ENCODE results near the gene CLRN1. TPM values are rescaled to one million over a fixed set of nuclear protein-coding genes. Genes with fewer than 3 reads are reported as not detected.

Gene CLRN1
- total and polyA plus RNA-seq, 2 experiments from 2014 or later = not detected

GRCh38 chr3:150901793-150902192 is 70.7 kb downstream of the CLRN1 start:
- no peaks in the 10 kb centered on the region for H3K27me3 ChIP-seq
- TF ChIP-seq EZH2 (IDR thresholded peaks at IDR 0.05; ENCODE audit: borderline replicate concordance) (no peak), EZH2phosphoT487 (IDR thresholded peaks at IDR 0.05; ENCODE audit: low read depth, severe bottlenecking, unreplicated experiment) (no peak), CTCF (IDR thresholded peaks at IDR 0.05; ENCODE audit: poor library complexity) (no peak)
- no peak overlapping the region for H3K27ac ChIP-seq
- no peaks in the 10 kb centered on the region for H3K9me3 ChIP-seq (ENCODE audit: low read depth)
- no peak for DNase-seq (ENCODE audit: low spot score)
- no peaks in the 10 kb centered on the region for H3K9me2 ChIP-seq (replicated peaks; ENCODE audit: insufficient read depth)
- no peaks in the 10 kb centered on the region for H3K79me2 ChIP-seq
- no peak overlapping the region for H2AFZ ChIP-seq
- H3K4me1 ChIP-seq (ENCODE audit: insufficient read depth) = no peaks in the 10 kb centered on the region
- H3K4me2 ChIP-seq = no peak overlapping the region
- no peaks in the 10 kb centered on the region for H4K20me1 ChIP-seq (ENCODE audit: insufficient read depth, poor library complexity, severe bottlenecking)
- H3K4me3 ChIP-seq = no peak overlapping the region
- 92% methylated on average over 10 of the region's 10 CpGs for whole genome bisulfite sequencing (ENCODE audit: low lambda C conversion rate, missing lambda C conversion rate)
- H3K36me3 ChIP-seq (replicated peaks; ENCODE audit: insufficient read depth, low read depth) = no peaks in the 10 kb centered on the region

GRCh38 chr3:150899141-150899540 is 73.4 kb downstream of the CLRN1 start:
- no peak overlapping the region for H2AFZ ChIP-seq
- WGBS (ENCODE audit: low lambda C conversion rate, missing lambda C conversion rate) = 94% methylated on average over 2 of the region's 2 CpGs
- H3K9me3 ChIP-seq (ENCODE audit: low read depth) = no peaks in the 10 kb centered on the region
- no peaks in the 10 kb centered on the region for H3K36me3 ChIP-seq (replicated peaks; ENCODE audit: insufficient read depth, low read depth)
- no peaks in the 10 kb centered on the region for H3K9me2 ChIP-seq (replicated peaks; ENCODE audit: insufficient read depth)
- H3K27me3 ChIP-seq = no peaks in the 10 kb centered on the region
- H3K4me2 ChIP-seq = no peak overlapping the region
- no peak overlapping the region for H3K27ac ChIP-seq
- TF ChIP-seq EZH2 (IDR thresholded peaks at IDR 0.05; ENCODE audit: borderline replicate concordance) (no peak), EZH2phosphoT487 (IDR thresholded peaks at IDR 0.05; ENCODE audit: low read depth, severe bottlenecking, unreplicated experiment) (no peak), CTCF (IDR thresholded peaks at IDR 0.05; ENCODE audit: poor library complexity) (no peak)
- H3K79me2 ChIP-seq = no peaks in the 10 kb centered on the region
- no peaks in the 10 kb centered on the region for H4K20me1 ChIP-seq (ENCODE audit: insufficient read depth, poor library complexity, severe bottlenecking)
- no peak for DNase-seq (ENCODE audit: low spot score)
- H3K4me3 ChIP-seq = no peak overlapping the region
- H3K4me1 ChIP-seq (ENCODE audit: insufficient read depth) = no peaks in the 10 kb centered on the region

- no peaks in the 10 kb centered on the region for H3K79me2 ChIP-seq
- no peaks in the 10 kb centered on the region for H4K20me1 ChIP-seq (ENCODE audit: insufficient read depth, poor library complexity, severe bottlenecking)
- no peaks in the 10 kb centered on the region for H3K27me3 ChIP-seq
- H2AFZ ChIP-seq = no peak overlapping the region
- DNase-seq (ENCODE audit: low spot score) = no peak
- H3K4me2 ChIP-seq = no peak overlapping the region
- no peaks in the 10 kb centered on the region for H3K9me2 ChIP-seq (replicated peaks; ENCODE audit: insufficient read depth)
- H3K27ac ChIP-seq = no peak overlapping the region
- TF ChIP-seq EZH2 (IDR thresholded peaks at IDR 0.05; ENCODE audit: borderline replicate concordance) (no peak), EZH2phosphoT487 (IDR thresholded peaks at IDR 0.05; ENCODE audit: low read depth, severe bottlenecking, unreplicated experiment) (no peak), CTCF (IDR thresholded peaks at IDR 0.05; ENCODE audit: poor library complexity) (no peak)
- H3K4me1 ChIP-seq (ENCODE audit: insufficient read depth) = no peaks in the 10 kb centered on the region
- no peaks in the 10 kb centered on the region for H3K36me3 ChIP-seq (replicated peaks; ENCODE audit: insufficient read depth, low read depth)
- H3K9me3 ChIP-seq (ENCODE audit: low read depth) = no peaks in the 10 kb centered on the region
- 79% methylated on average over 3 of the region's 3 CpGs for WGBS (ENCODE audit: low lambda C conversion rate, missing lambda C conversion rate)
- no peak overlapping the region for H3K4me3 ChIP-seq
Measured at GRCh38 chr3:150898046-150898754, 74.3 kb downstream of the CLRN1 start.

Data from hepatocyte (in vitro differentiated cells).